ENCODE results near the gene CSKMT. TPM values are rescaled to one million over a fixed set of nuclear protein-coding genes. Genes with fewer than 3 reads are reported as not detected.

Gene CSKMT
- polyA plus RNA-seq, 3 donors, result 3.8 to 5.9 (median 4.6) TPM

GRCh38 chr11:62708392-62708791, 43.3 kb downstream of the CSKMT start:
- DNase-seq (ENCODE audit: extremely low read depth in 1 of 11, low read depth in 9 of 11, low spot score in 4 of 11), result no peak

GRCh38 chr11:62708793-62709192, 43.7 kb downstream of the CSKMT start:
- no peak for DNase-seq (ENCODE audit: extremely low read depth in 1 of 11, low read depth in 9 of 11, low spot score in 4 of 11)

- DNase-seq (ENCODE audit: extremely low read depth in 1 of 11, low read depth in 9 of 11, low spot score in 4 of 11), result peak; percentile 94 to 99 (median 97)
Observed at GRCh38 chr11:62709247-62710000, 44.3 kb downstream of the CSKMT start.

- no peak for DNase-seq (ENCODE audit: extremely low read depth in 1 of 11, low read depth in 9 of 11, low spot score in 4 of 11)
Observed at GRCh38 chr11:62710001-62710345, 44.9 kb downstream of the CSKMT start.

GRCh38 chr11:62712276-62712812, 47.2 kb downstream of the CSKMT start:
- no peak for DNase-seq (ENCODE audit: extremely low read depth in 1 of 11, low read depth in 9 of 11, low spot score in 4 of 11)

- no peak for DNase-seq (ENCODE audit: extremely low read depth in 1 of 11, low read depth in 9 of 11, low spot score in 4 of 11)
Observed at GRCh38 chr11:62712861-62713260, 47.7 kb downstream of the CSKMT start.

GRCh38 chr11:62713343-62713742, 48.2 kb downstream of the CSKMT start:
- DNase-seq (ENCODE audit: extremely low read depth in 1 of 11, low read depth in 9 of 11, low spot score in 4 of 11), result no peak

- DNase-seq (ENCODE audit: extremely low read depth in 1 of 11, low read depth in 9 of 11, low spot score in 4 of 11), result no peak
Observed at GRCh38 chr11:62715150-62716130, 50.3 kb downstream of the CSKMT start.

GRCh38 chr11:62716206-62716605, 51.1 kb downstream of the CSKMT start:
- DNase-seq (ENCODE audit: extremely low read depth in 1 of 11, low read depth in 9 of 11, low spot score in 4 of 11), result no peak

GRCh38 chr11:62716816-62717215, 51.7 kb downstream of the CSKMT start:
- no peak for DNase-seq (ENCODE audit: extremely low read depth in 1 of 11, low read depth in 9 of 11, low spot score in 4 of 11)

Other genes starting within 250 kb of the CSKMT start
- gene SCGB1A1, start 246.3 kb upstream of the CSKMT start, polyA plus RNA-seq (ENCODE audit: insufficient read length in 3 of 3), result not detected
- gene AHNAK, start 118.5 kb upstream of the CSKMT start, polyA plus RNA-seq (ENCODE audit: insufficient read length in 3 of 3), result 100 to 1,000 TPM; 193 to 231 (median 198) TPM
- gene EEF1G, start 91.4 kb upstream of the CSKMT start, polyA plus RNA-seq (ENCODE audit: insufficient read length in 3 of 3), result 1,000 to 10,000 TPM; 2,243 to 2,394 (median 2,287) TPM
- 10 to 100 TPM; 21.2 to 27.7 (median 23.7) TPM for gene TUT1, start 73.8 kb upstream of the CSKMT start, polyA plus RNA-seq (ENCODE audit: insufficient read length in 3 of 3)
- 100 to 1,000 TPM in 2 of 3 donors, 10 to 100 TPM in 1; 79.7 to 105 (median 101) TPM for gene MTA2, start 63.4 kb upstream of the CSKMT start, polyA plus RNA-seq (ENCODE audit: insufficient read length in 3 of 3)
- gene EML3, start 52.5 kb upstream of the CSKMT start, polyA plus RNA-seq (ENCODE audit: insufficient read length in 3 of 3), result 10 to 100 TPM; 30.5 to 38.5 (median 34.3) TPM
- 1 to 10 TPM; 2.9 to 4.8 (median 3.5) TPM for gene ROM1, start 52.1 kb upstream of the CSKMT start, polyA plus RNA-seq (ENCODE audit: insufficient read length in 3 of 3)
- gene B3GAT3, start 43.3 kb upstream of the CSKMT start, polyA plus RNA-seq (ENCODE audit: insufficient read length in 3 of 3), result 10 to 100 TPM; 20.8 to 42.2 (median 36.5) TPM
- gene GANAB, start 18.7 kb upstream of the CSKMT start, polyA plus RNA-seq (ENCODE audit: insufficient read length in 3 of 3), result 100 to 1,000 TPM; 349 to 398 (median 360) TPM
- 10 to 100 TPM; 18.1 to 22.7 (median 19.2) TPM for gene INTS5, start 12.0 kb upstream of the CSKMT start, polyA plus RNA-seq (ENCODE audit: insufficient read length in 3 of 3)
- 10 to 100 TPM; 56.8 to 59.1 (median 58.5) TPM for gene C11orf98, start 102 bp upstream of the CSKMT start, polyA plus RNA-seq (ENCODE audit: insufficient read length in 3 of 3)
- 10 to 100 TPM in 2 of 3 donors, 1 to 10 TPM in 1; 6.4 to 12.5 (median 10.7) TPM for gene UQCC3, start 6.4 kb downstream of the CSKMT start, polyA plus RNA-seq (ENCODE audit: insufficient read length in 3 of 3)
- gene LBHD1, start 7.0 kb downstream of the CSKMT start, polyA plus RNA-seq (ENCODE audit: insufficient read length in 3 of 3), result 1 to 10 TPM; 6.3 to 6.8 (median 6.4) TPM
- 100 to 1,000 TPM; 147 to 191 (median 164) TPM for gene UBXN1, start 13.8 kb downstream of the CSKMT start, polyA plus RNA-seq (ENCODE audit: insufficient read length in 3 of 3)
- gene LRRN4CL, start 24.2 kb downstream of the CSKMT start, polyA plus RNA-seq (ENCODE audit: insufficient read length in 3 of 3), result 1 to 10 TPM in 2 of 3 donors, under 1 TPM in 1; 0.75 to 1.3 (median 1.1) TPM
- gene BSCL2, start 42.1 kb downstream of the CSKMT start, polyA plus RNA-seq (ENCODE audit: insufficient read length in 3 of 3), result 10 to 100 TPM; 60.1 to 70.8 (median 63.0) TPM
- gene GNG3, start 42.4 kb downstream of the CSKMT start, polyA plus RNA-seq (ENCODE audit: insufficient read length in 3 of 3), result 1 to 10 TPM; 1.4 to 2.6 (median 2.0) TPM
- gene HNRNPUL2, start 62.1 kb downstream of the CSKMT start, polyA plus RNA-seq (ENCODE audit: insufficient read length in 3 of 3), result 10 to 100 TPM; 82.0 to 92.8 (median 92.6) TPM
- gene TTC9C, start 63.2 kb downstream of the CSKMT start, polyA plus RNA-seq (ENCODE audit: insufficient read length in 3 of 3), result 10 to 100 TPM; 38.1 to 48.2 (median 41.8) TPM
- gene ZBTB3, start 88.8 kb downstream of the CSKMT start, polyA plus RNA-seq (ENCODE audit: insufficient read length in 3 of 3), result 1 to 10 TPM; 7.3 to 8.1 (median 7.5) TPM
- 100 to 1,000 TPM; 133 to 162 (median 156) TPM for gene POLR2G, start 96.3 kb downstream of the CSKMT start, polyA plus RNA-seq (ENCODE audit: insufficient read length in 3 of 3)
- 10 to 100 TPM; 27.1 to 38.7 (median 33.1) TPM for gene TAF6L, start 106.1 kb downstream of the CSKMT start, polyA plus RNA-seq (ENCODE audit: insufficient read length in 3 of 3)
- gene TMEM179B, start 122.1 kb downstream of the CSKMT start, polyA plus RNA-seq (ENCODE audit: insufficient read length in 3 of 3), result 10 to 100 TPM; 58.3 to 73.4 (median 71.4) TPM
- 10 to 100 TPM; 21.8 to 30.6 (median 29.2) TPM for gene TMEM223, start 126.7 kb downstream of the CSKMT start, polyA plus RNA-seq (ENCODE audit: insufficient read length in 3 of 3)
- 100 to 1,000 TPM; 114 to 137 (median 116) TPM for gene NXF1, start 140.1 kb downstream of the CSKMT start, polyA plus RNA-seq (ENCODE audit: insufficient read length in 3 of 3)
- 10 to 100 TPM; 51.6 to 57.9 (median 56.7) TPM for gene STX5, start 166.7 kb downstream of the CSKMT start, polyA plus RNA-seq (ENCODE audit: insufficient read length in 3 of 3)
- gene TEX54, start 167.5 kb downstream of the CSKMT start, polyA plus RNA-seq (ENCODE audit: insufficient read length in 3 of 3), result under 1 TPM in 1 of 3 donors, not detected in 2; 0.42 TPM
- 10 to 100 TPM; 33.7 to 48.3 (median 43.5) TPM for gene WDR74, start 174.3 kb downstream of the CSKMT start, polyA plus RNA-seq (ENCODE audit: insufficient read length in 3 of 3)
- gene SLC3A2, start 215.6 kb downstream of the CSKMT start, polyA plus RNA-seq (ENCODE audit: insufficient read length in 3 of 3), result 100 to 1,000 TPM; 164 to 215 (median 179) TPM